Measurements from ENCODE around the gene HDGFL3.
"Not testable (repeated sequence)": the region's sequence is repeated elsewhere in the genome, so short reads cannot be mapped to it uniquely, and the experiment has no call there.

The HDGFL3 gene

DNA sequence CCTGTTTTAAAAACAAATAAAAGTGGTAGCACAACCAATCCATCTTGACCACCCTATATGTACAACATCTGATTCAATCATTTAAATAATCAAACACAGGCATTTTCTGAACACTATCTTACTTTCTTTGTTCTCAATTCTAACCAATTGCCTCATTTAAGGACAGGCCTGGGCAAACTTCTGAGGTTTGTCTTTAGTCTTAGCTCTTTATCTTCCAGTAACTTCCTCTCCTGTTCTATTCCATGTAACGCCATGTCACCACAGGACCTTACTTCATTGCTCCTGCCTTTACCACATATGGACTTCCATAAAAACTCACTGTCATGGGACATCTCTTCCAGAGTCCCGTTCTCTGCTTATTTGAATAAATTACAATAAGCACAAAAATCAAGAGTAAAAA, 14.9 kb downstream of the HDGFL3 start:
- no peak for DNase-seq

DNA sequence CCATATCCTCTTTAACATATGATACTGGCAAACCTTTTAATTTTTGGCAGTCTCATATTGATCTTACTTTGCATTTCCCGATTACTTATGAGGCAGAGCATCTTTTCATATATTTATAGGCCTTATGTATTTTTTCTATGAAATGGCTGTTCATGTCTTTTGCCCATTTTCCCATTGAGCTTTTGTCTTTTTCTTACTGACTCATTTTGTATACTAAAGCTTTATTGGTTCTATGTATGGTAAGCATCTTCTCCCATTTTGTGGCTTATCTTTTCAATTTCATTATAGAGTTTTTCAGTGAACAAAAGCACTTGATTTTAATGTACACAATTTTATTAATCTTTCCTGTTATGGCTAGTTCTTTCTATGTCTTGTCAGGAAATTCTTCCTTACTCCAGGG, 17.2 kb downstream of the HDGFL3 start:
- DNase-seq = no peak

DNA sequence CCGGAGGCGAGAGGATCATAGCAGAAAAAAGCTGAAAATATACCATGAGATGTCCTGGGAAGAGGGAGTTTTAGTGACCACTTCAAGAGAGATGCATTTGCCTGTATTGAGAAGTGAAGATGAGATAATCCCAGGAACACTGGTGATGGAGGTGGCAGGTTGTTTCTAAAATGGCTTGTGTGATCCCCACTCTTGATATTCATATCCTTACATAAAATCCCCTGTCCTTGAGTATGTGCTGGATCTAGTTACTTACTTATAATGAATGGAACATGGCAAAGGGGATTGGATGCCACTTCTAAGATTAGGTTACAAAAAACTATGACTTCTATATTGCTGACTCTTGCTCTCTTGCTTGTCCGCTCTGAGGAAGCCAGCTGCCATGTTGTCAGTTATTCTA, 22.1 kb downstream of the HDGFL3 start:
- DNase-seq = no peak

DNA sequence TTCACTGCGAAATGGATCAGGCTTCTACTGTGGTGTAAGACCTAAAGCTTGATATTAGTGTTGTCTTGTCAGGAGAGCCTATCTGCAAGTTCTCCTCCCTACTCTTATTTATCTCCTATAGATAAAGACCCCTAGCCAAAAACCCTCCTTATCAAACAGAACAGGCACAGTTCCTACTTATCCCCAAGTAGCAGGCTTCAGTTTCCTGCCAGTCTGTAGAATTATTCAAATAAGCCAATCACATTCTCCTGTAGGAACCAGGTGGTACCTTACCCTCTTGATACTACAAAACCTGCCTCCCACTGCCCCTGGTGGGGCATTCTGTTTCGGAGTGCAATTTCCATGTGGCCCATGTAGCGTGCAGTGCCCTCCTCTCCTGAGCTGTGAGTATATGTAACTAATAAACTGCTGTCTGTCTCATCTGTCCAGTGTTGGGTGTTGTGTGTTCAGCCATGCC, 28.7 kb downstream of the HDGFL3 start:
- DNase-seq = no peak

DNA sequence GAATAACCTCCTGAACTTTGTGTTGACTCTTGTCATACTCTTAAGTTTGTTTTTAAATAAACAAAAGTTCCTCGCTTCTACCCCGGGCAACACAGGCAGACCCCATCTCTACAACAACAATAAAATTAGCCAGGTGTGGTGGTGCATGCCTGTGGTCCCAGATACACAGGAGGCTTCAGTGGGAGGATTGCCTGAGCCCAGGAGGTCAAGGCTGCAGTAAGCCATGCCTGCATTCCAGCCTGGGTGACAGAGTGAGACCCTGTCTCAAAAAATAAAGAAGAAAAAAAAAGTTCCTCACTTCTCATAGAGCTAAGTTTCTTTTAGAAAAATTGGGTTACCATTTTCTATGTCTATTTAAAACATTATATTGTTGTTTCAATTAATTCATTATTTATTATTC, 29.2 kb downstream of the HDGFL3 start:
- no peak for DNase-seq

DNA sequence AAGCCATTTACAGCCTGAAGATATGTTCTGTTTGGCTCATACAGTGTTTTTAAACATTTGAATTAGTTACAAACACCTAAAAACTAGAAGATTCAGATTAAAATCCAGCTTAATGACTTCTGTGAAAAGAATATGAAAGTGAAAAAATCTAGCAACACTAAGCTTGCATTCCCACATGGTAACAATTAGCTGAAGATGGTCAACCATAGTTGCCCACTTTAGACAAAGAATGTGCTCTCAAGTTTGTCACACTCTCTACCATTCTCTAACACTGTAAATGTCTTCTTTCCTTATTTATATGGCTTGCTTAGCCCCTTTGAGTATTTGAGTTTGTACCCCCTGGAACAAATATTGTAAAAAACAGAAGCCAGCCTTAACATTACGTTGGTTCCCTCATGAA, 32.7 kb downstream of the HDGFL3 start:
- no peak for DNase-seq

DNA sequence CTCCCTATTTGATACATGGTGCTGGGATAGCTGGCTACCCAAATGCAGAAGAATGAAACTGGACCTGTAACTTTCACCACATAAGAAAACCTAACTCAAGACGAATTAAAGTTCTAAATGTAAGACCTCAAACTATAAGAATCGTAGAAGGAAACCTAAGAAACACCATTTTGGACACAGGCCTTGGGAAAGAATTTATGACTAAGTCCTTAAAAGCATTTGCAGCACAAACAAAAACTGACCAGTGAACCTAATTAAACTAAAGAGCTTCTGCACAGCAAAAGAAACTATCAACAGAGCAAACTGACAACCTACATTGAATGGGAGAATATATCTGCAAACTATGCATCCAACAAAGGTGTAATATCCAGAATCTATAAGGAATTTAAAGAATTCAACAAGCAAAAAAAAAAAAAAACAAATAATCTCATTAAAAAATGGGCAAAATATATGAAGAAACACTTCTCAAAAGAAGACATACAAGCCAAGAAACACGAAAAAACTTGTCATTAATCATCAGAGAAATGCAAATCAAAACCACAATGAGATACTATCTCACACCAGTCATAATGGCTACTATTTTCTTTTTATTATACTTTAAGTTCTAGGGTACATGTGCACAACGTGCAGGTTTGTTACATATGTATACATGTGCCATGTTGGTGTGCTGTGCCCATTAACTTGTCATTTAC, 37.0 kb downstream of the HDGFL3 start:
- DNase-seq = no peak

DNA sequence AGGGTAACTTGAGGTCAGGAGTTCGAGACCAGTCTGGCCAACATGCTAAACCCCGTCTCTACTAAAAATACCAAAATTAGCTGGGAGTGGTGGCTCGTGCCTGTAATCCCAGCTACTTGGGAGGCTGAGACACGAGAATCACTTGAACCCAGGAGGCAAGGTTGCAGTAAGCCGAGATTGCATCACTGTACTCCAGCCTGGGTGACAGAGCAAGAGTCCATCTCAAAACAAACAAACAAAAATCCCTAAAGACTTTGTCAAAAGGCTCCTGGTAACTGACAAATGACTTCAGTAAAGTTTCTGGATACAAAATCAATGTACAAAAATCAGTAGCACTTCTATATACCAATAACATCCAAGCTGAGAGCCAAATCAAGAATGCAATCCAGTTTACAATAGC, 38.0 kb downstream of the HDGFL3 start:
- DNase-seq = not testable (repeated sequence)

DNA sequence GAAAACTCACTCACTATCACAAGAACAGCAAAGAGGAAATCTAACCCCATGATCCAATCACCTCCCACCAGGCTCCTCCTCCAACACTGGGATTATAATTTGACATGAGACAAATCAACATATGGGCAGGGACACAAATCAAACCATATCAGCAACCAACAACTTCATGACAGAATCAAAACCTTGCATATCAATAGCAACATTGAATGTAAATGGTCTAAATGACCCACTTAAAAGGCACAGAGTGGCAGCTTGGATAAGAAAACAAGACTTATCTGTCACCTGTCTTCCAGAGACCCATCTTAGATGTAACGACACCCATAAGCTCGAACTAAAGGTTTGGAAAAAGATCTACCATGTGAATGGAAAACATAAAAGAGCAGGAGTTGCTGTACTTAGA, 40.8 kb downstream of the HDGFL3 start:
- DNase-seq = no peak

DNA sequence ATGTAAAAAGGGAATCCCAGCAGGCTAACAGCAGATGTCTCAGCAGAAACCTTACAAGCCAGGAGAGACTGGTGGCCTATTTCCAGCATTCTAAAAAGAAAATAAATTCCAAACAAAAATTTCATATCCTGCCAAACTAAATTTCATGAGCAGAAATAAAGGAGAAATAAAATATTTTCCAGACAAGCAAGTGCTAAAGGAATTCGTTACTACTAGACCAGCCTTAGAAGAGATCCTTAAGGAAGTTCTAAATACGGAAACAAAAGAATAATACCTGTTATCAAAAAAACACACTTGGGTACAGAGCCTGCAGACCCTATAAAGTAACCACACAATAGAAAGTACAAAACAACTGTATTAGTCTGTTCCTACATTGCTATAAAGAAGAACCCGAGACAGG, 41.4 kb downstream of the HDGFL3 start:
- DNase-seq = no peak

DNA sequence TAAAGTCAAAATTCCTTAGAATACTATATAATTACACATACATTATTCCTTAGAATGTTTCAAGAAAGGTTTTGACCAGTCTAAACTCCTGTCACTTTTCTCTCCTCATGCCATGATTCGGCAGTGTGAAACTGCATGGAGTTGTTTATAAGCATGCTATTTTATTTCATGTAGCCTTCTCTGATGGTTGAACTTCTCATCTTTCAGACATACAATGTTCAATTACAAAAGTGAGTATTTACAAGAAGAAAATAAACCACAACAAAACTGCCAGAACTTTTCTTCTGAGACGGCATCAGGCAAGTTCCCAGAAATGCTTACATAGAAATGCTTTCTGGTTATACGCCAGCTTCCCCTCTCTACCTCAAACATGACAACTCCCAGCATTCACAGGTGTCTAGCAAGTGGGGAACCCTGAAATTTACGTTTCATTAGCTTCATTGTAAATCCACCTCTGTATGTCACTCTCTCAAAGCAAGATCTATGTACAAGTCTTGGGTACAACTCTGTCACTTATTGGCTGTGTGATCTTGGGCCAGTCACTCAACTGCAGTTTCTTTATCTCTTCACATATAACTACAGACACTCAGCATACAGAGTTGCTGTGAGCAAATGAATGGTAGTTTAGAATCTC, 42.7 kb downstream of the HDGFL3 start:
- no peak for DNase-seq

DNA sequence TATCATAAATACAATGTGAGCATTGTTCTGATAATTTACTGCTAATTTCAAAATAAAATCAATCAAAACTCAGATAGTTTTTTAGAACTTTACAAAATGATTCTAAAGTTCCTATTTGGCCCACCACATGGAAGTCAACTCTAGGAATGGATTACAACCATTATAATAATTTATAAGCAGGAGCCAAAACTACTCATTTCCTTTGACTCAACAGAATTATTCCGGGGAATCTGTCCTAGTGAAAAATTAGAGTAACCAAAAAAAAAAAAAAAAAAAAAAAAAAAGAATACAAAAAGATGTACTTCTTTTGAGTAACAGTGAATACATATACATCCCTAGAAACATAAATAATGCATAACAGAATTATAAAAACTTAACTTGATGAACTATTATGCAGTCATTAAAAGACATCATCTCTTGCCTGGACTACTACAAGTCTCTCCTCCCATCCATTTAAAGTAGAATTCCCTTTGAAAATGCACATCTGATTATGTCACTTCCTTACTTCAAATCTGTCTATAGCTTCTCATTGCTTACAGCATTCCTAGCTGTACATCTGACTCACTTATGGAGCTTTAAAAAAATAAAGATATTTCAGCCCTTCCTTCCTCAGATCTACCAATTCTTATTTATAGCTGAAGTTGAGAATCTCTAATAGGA, 43.4 kb downstream of the HDGFL3 start:
- no peak for DNase-seq

DNA sequence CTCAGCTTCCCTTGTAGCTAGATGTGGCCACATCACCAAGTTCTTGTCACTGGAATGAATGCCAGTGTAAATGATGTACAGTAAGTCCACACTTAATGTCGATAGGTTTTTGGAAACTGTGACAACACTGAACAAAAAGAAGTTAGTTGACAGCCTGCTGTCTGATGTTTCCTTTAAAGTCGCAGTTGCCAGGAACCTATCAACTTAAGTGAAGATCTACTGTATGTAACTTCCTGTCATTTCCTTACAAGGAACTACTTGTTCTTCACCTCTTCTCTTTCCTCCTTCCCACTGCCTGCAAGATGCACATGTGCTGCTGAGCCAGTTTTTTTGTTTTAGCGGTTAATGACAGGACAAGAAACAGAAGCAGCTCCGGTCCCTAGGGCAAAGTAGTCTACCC, 44.6 kb downstream of the HDGFL3 start:
- no peak for DNase-seq

DNA sequence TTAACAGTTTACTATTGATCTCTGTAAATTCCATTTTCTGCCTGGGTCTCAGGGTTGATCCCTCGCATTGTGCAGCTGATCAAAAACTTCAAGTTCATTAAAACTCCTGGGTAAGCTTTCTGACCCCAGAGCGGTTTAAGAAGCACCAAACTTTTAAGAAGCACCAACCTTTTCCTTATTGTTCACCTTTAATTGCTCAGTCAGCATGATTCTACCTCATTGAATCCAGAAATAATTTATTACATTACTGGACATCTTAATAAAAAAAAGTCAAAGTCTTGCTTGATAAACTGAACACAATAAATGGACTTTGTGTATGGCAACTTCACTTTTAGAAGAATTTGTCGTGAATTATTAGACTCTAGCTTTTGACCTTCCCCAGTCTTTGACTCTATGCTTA, 46.9 kb downstream of the HDGFL3 start:
- no peak for DNase-seq

DNA sequence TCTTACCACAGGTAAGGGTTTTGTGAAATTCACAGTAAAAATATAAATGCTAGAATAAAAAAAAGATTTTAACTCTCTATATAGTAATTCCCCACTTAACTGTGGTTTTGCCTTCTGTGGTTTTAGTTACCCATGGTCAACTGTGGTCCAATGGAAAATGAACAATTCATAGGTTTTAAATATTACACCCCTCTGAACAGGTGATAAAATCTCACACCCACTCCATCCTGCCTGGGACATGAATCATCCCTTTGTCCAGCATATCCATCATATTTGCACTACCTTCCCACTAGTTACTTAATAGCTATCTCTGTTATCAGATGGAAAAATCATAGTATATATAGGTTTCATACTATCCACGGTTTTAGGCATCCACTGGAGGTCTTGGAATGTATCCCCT, 49.2 kb downstream of the HDGFL3 start:
- DNase-seq = no peak

DNA sequence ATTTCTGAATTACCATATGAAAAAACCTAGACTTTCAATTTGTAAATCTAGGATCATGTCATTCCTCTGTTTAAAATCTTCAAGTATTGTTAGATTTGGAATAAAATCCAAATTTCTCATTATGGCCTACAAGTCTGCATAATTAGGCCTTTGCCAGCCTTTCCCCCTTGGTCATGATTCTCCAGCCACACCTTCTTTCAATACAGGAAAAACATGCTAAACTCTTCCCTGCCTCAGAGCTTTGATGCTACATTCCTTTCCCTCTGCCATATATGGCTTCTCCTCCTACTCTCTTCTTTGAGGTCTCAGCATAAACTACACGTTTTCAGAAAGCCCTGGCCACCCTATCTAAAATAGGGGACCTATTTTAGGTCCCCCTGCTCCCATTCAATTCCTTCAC, 51.7 kb downstream of the HDGFL3 start:
- DNase-seq = no peak

DNA sequence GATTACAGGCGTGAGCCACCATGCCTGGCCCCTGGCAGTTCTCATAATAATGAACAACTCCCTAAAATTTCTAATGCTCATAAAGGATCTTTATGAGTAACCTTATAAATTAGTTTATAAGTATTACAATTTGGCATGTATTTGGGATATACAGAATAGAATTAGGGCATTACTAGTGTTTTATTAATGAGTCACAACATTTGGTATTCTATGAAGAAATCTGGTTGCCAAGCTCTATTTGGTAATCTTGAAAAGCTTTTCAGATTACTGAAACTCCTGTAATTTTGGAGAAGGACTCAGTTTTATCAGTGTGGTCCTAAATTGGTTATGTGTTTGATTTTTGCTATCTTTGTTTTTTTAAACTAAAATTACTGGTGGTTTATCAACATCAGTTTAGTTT, 54.3 kb downstream of the HDGFL3 start:
- no peak for DNase-seq

DNA sequence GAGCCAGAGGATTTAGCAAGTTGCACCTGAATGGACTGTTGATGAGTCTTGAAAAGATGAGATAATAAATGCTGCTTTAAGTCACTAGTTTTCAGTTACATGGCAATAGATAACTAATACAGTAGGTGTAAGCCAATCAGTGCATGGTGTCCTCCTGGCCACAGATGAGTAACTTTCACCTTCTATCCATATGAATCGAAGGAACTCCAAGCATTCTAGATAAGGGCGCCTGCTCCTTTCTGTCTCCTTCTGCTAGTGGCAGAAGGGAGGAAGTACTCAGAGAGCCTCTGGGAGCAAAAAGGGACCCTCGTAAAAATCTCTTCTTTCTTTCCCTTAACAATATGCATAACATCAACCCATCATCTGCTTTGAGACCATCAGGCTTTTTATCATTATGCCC, 62.9 kb downstream of the HDGFL3 start:
- DNase-seq = no peak

DNA sequence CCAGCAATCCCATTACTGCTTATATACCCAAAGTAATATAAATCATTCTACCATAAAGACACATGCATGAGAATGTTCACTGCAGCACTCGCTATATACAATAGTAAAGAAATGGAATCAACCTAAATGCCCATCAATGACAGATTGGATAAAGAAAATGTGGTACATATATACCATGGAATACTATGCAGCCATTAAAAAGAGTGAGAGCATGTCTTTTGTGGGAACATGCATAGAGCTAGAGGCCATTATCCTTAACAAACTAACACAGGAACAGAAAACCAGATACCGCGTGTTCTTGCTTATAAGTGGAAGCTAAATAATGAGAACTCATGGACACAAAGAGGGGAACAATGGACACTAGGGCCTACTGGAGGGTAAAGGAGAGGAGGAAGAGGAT, 65.5 kb downstream of the HDGFL3 start:
- DNase-seq = not testable (repeated sequence)

DNA sequence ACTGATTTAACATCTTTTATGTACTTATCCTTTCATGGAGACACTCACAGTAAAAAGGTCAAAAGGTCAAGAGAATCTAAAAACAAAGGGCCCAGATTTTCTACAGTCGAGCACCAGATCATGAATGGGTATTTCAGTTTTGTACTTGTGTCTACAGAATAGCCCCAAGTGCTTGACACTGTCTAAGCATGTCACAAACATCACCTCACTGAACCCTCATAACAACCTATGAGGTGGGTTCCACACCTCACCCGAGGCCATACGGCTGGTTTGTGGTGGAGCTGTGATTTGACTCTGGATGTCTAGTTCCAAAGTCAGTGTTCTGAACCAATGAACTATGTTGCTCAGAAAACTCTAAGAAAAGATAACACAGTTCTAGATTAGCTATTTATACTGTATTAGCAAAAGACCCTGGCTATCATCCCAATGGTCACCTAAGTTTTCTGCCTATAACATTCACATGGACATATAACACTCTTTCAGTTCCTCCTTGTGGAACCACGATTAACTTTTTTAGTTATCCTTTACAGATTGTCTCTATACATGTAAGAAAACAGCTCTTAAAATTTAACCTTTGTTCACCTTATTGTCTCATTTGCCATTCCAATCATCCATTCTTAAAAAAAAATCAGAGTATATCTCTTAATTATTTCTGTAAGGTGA, 74.6 kb downstream of the HDGFL3 start:
- DNase-seq = no peak

DNA sequence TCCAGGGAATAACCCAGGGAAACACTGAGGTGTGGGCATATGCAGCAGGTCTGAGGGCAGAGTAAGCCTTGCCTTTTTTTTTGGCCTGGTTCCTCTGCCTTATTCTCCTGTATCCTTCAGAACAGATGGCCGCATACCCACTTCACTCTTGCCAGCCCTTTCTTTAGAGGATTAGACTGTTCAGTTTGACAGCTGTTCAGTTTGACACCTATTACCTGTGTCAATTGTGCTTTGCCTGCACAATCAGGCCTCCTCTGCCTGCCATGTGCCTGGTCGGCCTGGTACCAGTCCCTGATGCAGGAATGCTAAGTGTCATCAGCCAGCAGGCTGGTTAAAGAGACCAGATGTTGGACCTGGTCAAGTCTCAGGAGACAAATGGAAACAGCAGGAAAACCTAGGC, 77.8 kb downstream of the HDGFL3 start:
- DNase-seq = no peak

DNA sequence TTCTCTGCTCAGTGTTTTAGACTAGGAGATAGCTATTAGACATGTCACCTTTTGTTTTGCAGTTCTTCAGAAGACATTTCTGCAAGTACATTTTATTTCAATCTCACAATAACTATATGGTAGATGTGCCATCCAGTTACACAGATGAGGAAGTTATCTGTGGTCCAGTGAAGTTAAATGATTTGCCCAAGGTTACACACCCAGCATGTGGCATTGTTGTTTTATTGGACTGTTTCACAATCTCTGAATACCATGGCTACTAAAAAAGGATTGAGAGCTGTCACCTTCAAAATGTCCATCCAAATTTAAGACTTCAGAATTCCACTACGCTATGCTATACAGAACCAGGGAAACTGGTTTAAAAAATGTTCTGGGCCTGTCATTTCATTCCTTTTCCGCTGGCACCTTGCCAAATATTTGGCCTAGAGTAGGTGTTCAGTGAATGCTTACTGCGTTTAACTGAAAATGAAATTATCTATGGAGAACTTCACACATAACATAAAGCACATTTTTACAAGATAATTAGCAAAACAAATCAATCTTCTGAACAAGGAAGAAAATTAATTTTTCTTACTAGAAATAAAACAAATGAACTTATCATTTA, 80.0 kb downstream of the HDGFL3 start:
- DNase-seq = no peak

DNA sequence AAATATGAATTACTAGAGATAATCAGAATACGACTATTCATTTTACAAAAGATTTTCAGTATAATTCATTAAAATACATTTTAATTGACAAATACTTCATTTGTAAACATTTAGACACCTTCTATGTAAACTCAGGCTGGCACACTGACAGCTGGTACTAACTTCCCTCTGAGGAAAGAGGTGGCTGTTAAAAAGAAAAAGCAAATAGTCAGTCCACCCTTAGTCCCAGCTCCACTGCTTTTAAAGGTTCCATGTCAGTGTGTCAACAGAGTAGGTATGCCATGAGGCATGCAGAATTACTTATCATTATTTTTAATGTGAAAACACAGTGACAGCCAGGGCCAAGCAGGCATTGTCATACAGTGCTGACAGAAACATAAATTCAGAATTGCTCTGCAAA, 84.1 kb downstream of the HDGFL3 start:
- DNase-seq = no peak
